ENCODE data around the gene DST.

DST gene

GRCh38 chr6:56525974-56526789, 116.5 kb downstream of the DST start:
- Histone ChIP-seq H3K27ac (ENCODE audit: low read depth, low read length, poor library complexity, severe bottlenecking) (no peak overlapping the region), H3K4me2 (ENCODE audit: low read length) (no peak overlapping the region), H4K20me1 (ENCODE audit: insufficient read depth, low read length) (no peaks in the 10 kb centered on the region), H2AFZ (ENCODE audit: low read length) (no peak overlapping the region), H3F3A (ENCODE audit: insufficient read depth, low read length) (no peaks in the 10 kb centered on the region), H3K4me1 (ENCODE audit: insufficient read depth, low read length, severe bottlenecking) (no peaks in the 10 kb centered on the region), H3K4me3 (ENCODE audit: low read depth, low read length, poor library complexity, severe bottlenecking) (no peak overlapping the region), H3K9me3 (ENCODE audit: low read length) (no peaks in the 10 kb centered on the region), H3K36me3 (ENCODE audit: insufficient read depth, low read length) (no peaks in the 10 kb centered on the region), H3K27me3 (ENCODE audit: insufficient read depth, low read length) (no peaks in the 10 kb centered on the region), H3K79me2 (ENCODE audit: insufficient read depth, low read length) (no peaks in the 10 kb centered on the region), H3K9ac (ENCODE audit: low read length) (no peak overlapping the region), H3K9me2 (ENCODE audit: low read depth, low read length) (no peaks in the 10 kb centered on the region)
- TF ChIP-seq EZH2 (IDR thresholded peaks at IDR 0.05; ENCODE audit: borderline replicate concordance, low read length): no peak
- TF ChIP-seq CTCF (IDR thresholded peaks at IDR 0.05; ENCODE audit: low read length): no peak

GRCh38 chr6:56524891-56525703, 117.6 kb downstream of the DST start:
- Histone ChIP-seq H3K27ac (ENCODE audit: low read depth, low read length, poor library complexity, severe bottlenecking) (no peak overlapping the region), H3K4me1 (ENCODE audit: insufficient read depth, low read length, severe bottlenecking) (no peaks in the 10 kb centered on the region), H3K9me3 (ENCODE audit: low read length) (no peaks in the 10 kb centered on the region), H3K4me2 (ENCODE audit: low read length) (no peak overlapping the region), H2AFZ (ENCODE audit: low read length) (no peak overlapping the region), H3K4me3 (ENCODE audit: low read depth, low read length, poor library complexity, severe bottlenecking) (no peak overlapping the region), H3F3A (ENCODE audit: insufficient read depth, low read length) (no peaks in the 10 kb centered on the region), H3K79me2 (ENCODE audit: insufficient read depth, low read length) (no peaks in the 10 kb centered on the region), H3K9me2 (ENCODE audit: low read depth, low read length) (no peaks in the 10 kb centered on the region), H3K9ac (ENCODE audit: low read length) (no peak overlapping the region), H4K20me1 (ENCODE audit: insufficient read depth, low read length) (no peaks in the 10 kb centered on the region), H3K27me3 (ENCODE audit: insufficient read depth, low read length) (no peaks in the 10 kb centered on the region), H3K36me3 (ENCODE audit: insufficient read depth, low read length) (no peaks in the 10 kb centered on the region)
- TF ChIP-seq EZH2 (IDR thresholded peaks at IDR 0.05; ENCODE audit: borderline replicate concordance, low read length) (no peak), CTCF (IDR thresholded peaks at IDR 0.05; ENCODE audit: low read length) (no peak)

GRCh38 chr6:56522495-56523270, 120.0 kb downstream of the DST start:
- H4K20me1 ChIP-seq (ENCODE audit: insufficient read depth, low read length): no peaks in the 10 kb centered on the region
- H3K9me2 ChIP-seq (ENCODE audit: low read depth, low read length): no peaks in the 10 kb centered on the region
- H3K9ac ChIP-seq (ENCODE audit: low read length): no peak overlapping the region
- TF ChIP-seq EZH2 (IDR thresholded peaks at IDR 0.05; ENCODE audit: borderline replicate concordance, low read length) (no peak), CTCF (IDR thresholded peaks at IDR 0.05; ENCODE audit: low read length) (no peak)
- no peak overlapping the region for H3K4me2 ChIP-seq (ENCODE audit: low read length)
- H3K27me3 ChIP-seq (ENCODE audit: insufficient read depth, low read length): no peaks in the 10 kb centered on the region
- no peaks in the 10 kb centered on the region for H3K9me3 ChIP-seq (ENCODE audit: low read length)
- H3K4me3 ChIP-seq (ENCODE audit: low read depth, low read length, poor library complexity, severe bottlenecking): no peak overlapping the region
- H3K36me3 ChIP-seq (ENCODE audit: insufficient read depth, low read length): no peaks in the 10 kb centered on the region
- H3F3A ChIP-seq (ENCODE audit: insufficient read depth, low read length): no peaks in the 10 kb centered on the region
- H3K4me1 ChIP-seq (ENCODE audit: insufficient read depth, low read length, severe bottlenecking): no peaks in the 10 kb centered on the region
- H3K79me2 ChIP-seq (ENCODE audit: insufficient read depth, low read length): no peaks in the 10 kb centered on the region
- no peak overlapping the region for H2AFZ ChIP-seq (ENCODE audit: low read length)
- no peak overlapping the region for H3K27ac ChIP-seq (ENCODE audit: low read depth, low read length, poor library complexity, severe bottlenecking)
